RPMI8226 (cell line): ENCODE measurements around the gene BANF1.
"Not testable (repeated sequence)": the region's sequence is repeated elsewhere in the genome, so short reads cannot be mapped to it uniquely, and the experiment has no call there.

ENCODE experiments used
- DNase-seq: peaks from one replicate; pipeline ENCODE4 v3.0.0-alpha.2; 2015

BANF1 gene

GRCh38 chr11:65978391-65979238 lies 23.7 kb upstream of the BANF1 start:
- DNase-seq, result no peak

- no peak for DNase-seq
Measured at GRCh38 chr11:65979261-65979759, 23.0 kb upstream of the BANF1 start.

GRCh38 chr11:65981101-65981740 lies 21.1 kb upstream of the BANF1 start:
- DNase-seq, result peak; percentile 70

GRCh38 chr11:65981972-65982823 lies 20.1 kb upstream of the BANF1 start:
- no peak for DNase-seq

GRCh38 chr11:65982824-65983588 lies 19.3 kb upstream of the BANF1 start:
- no peak for DNase-seq

GRCh38 chr11:65983589-65983987 lies 18.7 kb upstream of the BANF1 start:
- DNase-seq, result no peak

- DNase-seq, result no peak
Measured at GRCh38 chr11:65987336-65987735, 15.0 kb upstream of the BANF1 start.

GRCh38 chr11:65988791-65989592 lies 13.3 kb upstream of the BANF1 start:
- peak; percentile 97 for DNase-seq

- no peak for DNase-seq
Measured at GRCh38 chr11:65992056-65992455, 10.2 kb upstream of the BANF1 start.

- DNase-seq, result no peak
Measured at GRCh38 chr11:65997286-65997685, 5.0 kb upstream of the BANF1 start.

GRCh38 chr11:66002648-66003225 lies 434 bp downstream of the BANF1 start:
- DNase-seq, result peak; percentile 85

GRCh38 chr11:66003291-66003690 lies 988 bp downstream of the BANF1 start:
- peak; percentile 47 for DNase-seq

GRCh38 chr11:66004186-66004585 lies 1.9 kb downstream of the BANF1 start:
- DNase-seq, result no peak

GRCh38 chr11:66006134-66006890 lies 4.0 kb downstream of the BANF1 start:
- DNase-seq, result no peak

- DNase-seq, result no peak
Measured at GRCh38 chr11:66006891-66007176, 4.5 kb downstream of the BANF1 start.

- no peak for DNase-seq
Measured at GRCh38 chr11:66007201-66007634, 4.9 kb downstream of the BANF1 start.

- no peak for DNase-seq
Measured at GRCh38 chr11:66008095-66008467, 5.8 kb downstream of the BANF1 start.

GRCh38 chr11:66008468-66009101 lies 6.3 kb downstream of the BANF1 start:
- peak; percentile 96 for DNase-seq

- not testable (repeated sequence) for DNase-seq
Measured at GRCh38 chr11:66010036-66010435, 7.7 kb downstream of the BANF1 start.

- no peak for DNase-seq
Measured at GRCh38 chr11:66011239-66011784, 9.0 kb downstream of the BANF1 start.
